Neuronal stem cell (in vitro differentiated cells): ENCODE data around the gene KLF15.

Experiments
- DNase-seq: peaks from one replicate; pipeline ENCODE4 v3.0.0-alpha.2; 2013; ENCODE audit warnings: low spot score
- H2AFZ ChIP-seq: one replicate; pipeline ENCODE4 v1.6.1; 2013; ENCODE audit warnings: mild to moderate bottlenecking, low read length, inconsistent platforms
- H2AK5ac ChIP-seq: 2 replicates; pipeline ENCODE4 v1.6.1; 2013; ENCODE audit warnings: low read depth, mild to moderate bottlenecking, inconsistent platforms, low read length, moderate library complexity, mixed read lengths
- H2BK120ac ChIP-seq: 2 replicates; pipeline ENCODE4 v1.6.1; 2013; ENCODE audit warnings: low read depth, mild to moderate bottlenecking, inconsistent platforms, low read length, moderate library complexity, mixed read lengths
- H2BK12ac ChIP-seq: one replicate; pipeline ENCODE4 v1.6.1; 2013; ENCODE audit warnings: low read length, inconsistent platforms
- H2BK15ac ChIP-seq: 2 replicates; pipeline ENCODE4 v1.6.1; 2013; ENCODE audit warnings: mild to moderate bottlenecking, low read length, inconsistent platforms, mixed read lengths
- H2BK5ac ChIP-seq: one replicate; pipeline ENCODE4 v1.6.1; 2013; ENCODE audit warnings: inconsistent platforms, mild to moderate bottlenecking, low read length, moderate library complexity
- H3K14ac ChIP-seq: one replicate; pipeline ENCODE4 v1.6.1; 2013; ENCODE audit warnings: low read length, inconsistent platforms
- H3K18ac ChIP-seq: 2 replicates; pipeline ENCODE4 v1.6.1; 2013; ENCODE audit warnings: low read length, inconsistent platforms
- H3K23ac ChIP-seq: 2 replicates; pipeline ENCODE4 v1.6.1; 2013; ENCODE audit warnings: low read depth, mild to moderate bottlenecking, mixed read lengths, low read length, inconsistent platforms; ENCODE audit not compliant: poor library complexity
- H3K27ac ChIP-seq: replicated peaks from 3 replicates; pipeline ENCODE4 v1.5.1; 2013; ENCODE audit warnings: low read length, inconsistent platforms
- H3K27me3 ChIP-seq, 3 experiments: 2 replicates each; pipeline ENCODE4 v1.6.1; 2013; ENCODE audit warnings: low read length in 3 of 3, mild to moderate bottlenecking in 2 of 3, inconsistent platforms in 1 of 3, low read depth in 1 of 3, mixed read lengths in 1 of 3, moderate library complexity in 1 of 3; ENCODE audit not compliant: control insufficient read depth in 3 of 3, insufficient read depth in 3 of 3
- H3K36me3 ChIP-seq, 2 donors: replicated peaks in 1 of 2; 2 replicates each; pipeline ENCODE4 v1.6.1; 2013; ENCODE audit warnings: low read length in 2 of 2; ENCODE audit not compliant: control insufficient read depth in 2 of 2, insufficient read depth in 2 of 2
- H3K4ac ChIP-seq: 2 replicates; pipeline ENCODE4 v1.6.1; 2013; ENCODE audit warnings: inconsistent platforms, mild to moderate bottlenecking, low read length, moderate library complexity
- H3K4me1 ChIP-seq, 2 donors: 1 replicate in 1 of 2; 2 replicates in 1 of 2; pipeline ENCODE4 v1.6.1; 2013; ENCODE audit warnings: low read length in 2 of 2, low read depth in 1 of 2; ENCODE audit not compliant: control insufficient read depth in 2 of 2, insufficient read depth in 1 of 2
- H3K4me2 ChIP-seq: one replicate; pipeline ENCODE4 v1.6.1; 2013; ENCODE audit warnings: mild to moderate bottlenecking, low read length, inconsistent platforms; ENCODE audit not compliant: insufficient read depth, poor library complexity, severe bottlenecking
- H3K4me3 ChIP-seq, 2 donors: 2 replicates each; pipeline ENCODE4 v1.5.1; 2013; ENCODE audit warnings: low read length in 2 of 2, mild to moderate bottlenecking in 2 of 2, inconsistent platforms in 1 of 2, moderate library complexity in 1 of 2
- H3K79me1 ChIP-seq: one replicate; pipeline ENCODE4 v1.6.1; 2013; ENCODE audit warnings: low read depth, mild to moderate bottlenecking, inconsistent platforms, low read length, moderate library complexity
- H3K9ac ChIP-seq: one replicate; pipeline ENCODE4 v1.6.1; 2013; ENCODE audit warnings: mild to moderate bottlenecking, low read depth, low read length, inconsistent platforms; ENCODE audit not compliant: poor library complexity
- H3K9me3 ChIP-seq, 2 donors: replicated peaks in 1 of 2; 2 replicates each; pipeline versions ENCODE3 to v1.6.1; 2013; ENCODE audit warnings: low read length in 2 of 2, mild to moderate bottlenecking in 2 of 2, inconsistent platforms in 1 of 2, low read depth in 1 of 2, mixed read lengths in 1 of 2, moderate library complexity in 1 of 2; ENCODE audit not compliant: control insufficient read depth in 2 of 2, insufficient read depth in 1 of 2
- H4K8ac ChIP-seq: one replicate; pipeline ENCODE4 v1.6.1; 2013; ENCODE audit warnings: low read depth, mild to moderate bottlenecking, inconsistent platforms, low read length, moderate library complexity
- H4K91ac ChIP-seq: one replicate; pipeline ENCODE4 v1.6.1; 2013; ENCODE audit warnings: low read length, low read depth, mild to moderate bottlenecking, inconsistent platforms; ENCODE audit not compliant: poor library complexity
- WGBS, 2 donors: extraction: QIAGEN DNeasy Blood & Tissue Kit; methylation state at CpG; one replicate each; pipeline ENCODE4 v1.1.7; 2013; ENCODE audit warnings: missing lambda C conversion rate in 2 of 2, mixed read lengths in 1 of 2; ENCODE audit not compliant: insufficient read length in 2 of 2, insufficient replicate concordance in 1 of 2; ENCODE audit errors: extremely low coverage in 2 of 2; 5-methylcytosine and 5-hydroxymethylcytosine counted together

KLF15 gene

GRCh38 chr3:126355251-126355650 lies 2.0 kb downstream of the KLF15 start:
- H3K4me1 ChIP-seq: peaks cover 13 to 14% of the 10 kb centered on the region in 2 donors
- peak overlapping the region; percentile 90 for H2AFZ ChIP-seq
- WGBS, 2 donors: no CpG with 5 or more reads among the region's 3 CpGs
- H3K4ac ChIP-seq: no peak overlapping the region
- H3K9me3 ChIP-seq: peaks cover 6 to 13% of the 10 kb centered on the region in 2 donors
- peak overlapping the region; percentile 76 for H2BK5ac ChIP-seq
- H3K4me3 ChIP-seq: peak overlapping the region in 1 of 2 donors; percentile 67
- H3K14ac ChIP-seq: no peak overlapping the region
- no peak overlapping the region for H4K91ac ChIP-seq
- no peak for DNase-seq
- H2AK5ac ChIP-seq: no peak overlapping the region
- H2BK120ac ChIP-seq: no peak overlapping the region
- H3K9ac ChIP-seq: no peak overlapping the region
- H3K27ac ChIP-seq: no peak overlapping the region
- H3K23ac ChIP-seq: no peak overlapping the region
- H2BK12ac ChIP-seq: no peak overlapping the region
- no peak overlapping the region for H3K4me2 ChIP-seq
- H2BK15ac ChIP-seq: no peak overlapping the region
- H3K79me1 ChIP-seq: peaks cover 5% of the 10 kb centered on the region
- H4K8ac ChIP-seq: no peak overlapping the region
- peaks cover 0 to 9% of the 10 kb centered on the region in 2 donors for H3K36me3 ChIP-seq
- H3K18ac ChIP-seq: peak overlapping the region; percentile 11
- H3K27me3 ChIP-seq: peaks cover 0 to 21% (median 9%) of the 10 kb centered on the region in 3 experiments

DNA sequence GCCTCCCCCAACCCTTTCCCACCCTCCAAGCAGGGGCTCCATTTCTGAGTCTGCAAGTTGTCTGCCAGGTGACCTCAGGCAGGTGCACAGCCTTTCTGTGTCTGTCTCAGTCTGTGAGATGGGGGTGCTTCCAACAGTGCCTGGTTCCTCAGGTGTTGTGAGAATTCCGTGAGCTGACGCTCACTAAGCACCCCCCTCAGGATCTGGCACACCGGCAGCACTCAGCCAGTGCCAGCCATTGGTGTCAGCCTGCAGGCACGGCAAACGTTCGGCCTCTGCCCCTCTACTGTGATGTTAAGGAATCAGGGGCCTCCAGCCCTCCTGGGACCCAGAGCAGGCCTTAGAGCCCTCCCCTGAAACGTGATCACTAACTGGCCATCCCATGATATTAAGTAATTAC lies 2.4 kb downstream of the KLF15 start:
- no peak overlapping the region for H2BK15ac ChIP-seq
- no peak overlapping the region for H2BK120ac ChIP-seq
- H3K79me1 ChIP-seq: peaks cover 5% of the 10 kb centered on the region
- no peak overlapping the region for H4K8ac ChIP-seq
- H3K4me1 ChIP-seq: peaks cover 13 to 14% of the 10 kb centered on the region in 2 donors
- H2BK5ac ChIP-seq: no peak overlapping the region
- H3K18ac ChIP-seq: no peak overlapping the region
- H3K27ac ChIP-seq: no peak overlapping the region
- peaks cover 0 to 17% (median 9%) of the 10 kb centered on the region in 3 experiments for H3K27me3 ChIP-seq
- no peak overlapping the region for H3K9ac ChIP-seq
- H3K36me3 ChIP-seq: peaks cover 0 to 9% of the 10 kb centered on the region in 2 donors
- no peak overlapping the region for H3K4ac ChIP-seq
- WGBS, 2 donors: no CpG with 5 or more reads among the region's 7 CpGs
- no peak overlapping the region for H2BK12ac ChIP-seq
- DNase-seq: no peak
- no peak overlapping the region for H3K14ac ChIP-seq
- no peak overlapping the region for H2AK5ac ChIP-seq
- H2AFZ ChIP-seq: no peak overlapping the region
- H3K4me3 ChIP-seq: no peak overlapping the region
- H3K4me2 ChIP-seq: no peak overlapping the region
- no peak overlapping the region for H3K23ac ChIP-seq
- H3K9me3 ChIP-seq: peaks cover 6 to 13% of the 10 kb centered on the region in 2 donors
- no peak overlapping the region for H4K91ac ChIP-seq

- Histone ChIP-seq H3K14ac (peak overlapping the region; percentile 21), H2BK15ac (no peak overlapping the region), H3K18ac (no peak overlapping the region), H3K4me2 (no peak overlapping the region), H3K36me3 (peaks cover 0 to 9% of the 10 kb centered on the region in 2 donors), H3K9ac (no peak overlapping the region), H3K79me1 (peaks cover 7% of the 10 kb centered on the region), H2AK5ac (no peak overlapping the region), H3K9me3 (peaks cover 3 to 4% of the 10 kb centered on the region in 2 donors), H3K4me1 (peaks cover 13 to 14% of the 10 kb centered on the region in 2 donors), H4K8ac (no peak overlapping the region), H3K27ac (no peak overlapping the region), H3K4me3 (no peak overlapping the region), H3K4ac (no peak overlapping the region), H3K27me3 (peaks cover 0 to 9% (median 8%) of the 10 kb centered on the region in 3 experiments), H2BK120ac (no peak overlapping the region), H2BK12ac (no peak overlapping the region), H4K91ac (no peak overlapping the region), H3K23ac (no peak overlapping the region), H2BK5ac (no peak overlapping the region), H2AFZ (no peak overlapping the region)
- DNase-seq: no peak
- no CpG with 5 or more reads among the region's 8 CpGs for WGBS, 2 donors
Measured at GRCh38 chr3:126353694-126354321, 3.4 kb downstream of the KLF15 start.

GRCh38 chr3:126352476-126353454 lies 4.4 kb downstream of the KLF15 start:
- Histone ChIP-seq H2BK15ac (no peak overlapping the region), H3K4me3 (peak overlapping the region in 1 of 2 donors; percentile 63), H4K8ac (no peak overlapping the region), H2BK120ac (peak overlapping the region; percentile 28), H3K79me1 (peaks cover 7% of the 10 kb centered on the region), H3K9ac (no peak overlapping the region), H3K23ac (no peak overlapping the region), H3K4ac (no peak overlapping the region), H3K36me3 (peaks cover 0 to 9% of the 10 kb centered on the region in 2 donors), H2AK5ac (no peak overlapping the region), H4K91ac (peak overlapping the region; percentile 49), H3K9me3 (peaks cover 0 to 1% of the 10 kb centered on the region in 2 donors), H2BK5ac (no peak overlapping the region), H2AFZ (no peak overlapping the region), H3K14ac (no peak overlapping the region), H3K4me1 (peaks cover 7 to 11% of the 10 kb centered on the region in 2 donors), H3K18ac (no peak overlapping the region), H3K27ac (no peak overlapping the region), H3K27me3 (peaks cover 0 to 2% (median 0%) of the 10 kb centered on the region in 3 experiments), H2BK12ac (no peak overlapping the region), H3K4me2 (peak overlapping the region; percentile 11)
- no peak for DNase-seq
- no CpG with 5 or more reads among the region's 27 CpGs for WGBS, 2 donors
